HepG2 (cell line): ENCODE measurements around the gene TLX1. TPM values are rescaled to one million over a fixed set of nuclear protein-coding genes. Genes with fewer than 3 reads are reported as not detected.

Experiments used
- ATAC-seq: fragments of 200-7000 bp; cut with Tn5 transposase; 3 replicates; pipeline ENCODE4 v1.9.1; 2020; ENCODE audit warnings: mild to moderate bottlenecking, moderate library complexity
- BruUV-seq: library from RNA; stranded (reverse); fragments of 400-500 nt; replicated peaks from 2 replicates; lab custom pipeline; 2021; lab: Mats Ljungman, UMichigan
- CTCF ChIA-PET: fragments of 300-600 bp; formaldehyde crosslinking; extraction: SDS; loops from one replicate; lab custom pipeline; 2021; ENCODE audit warnings: low total read pairs, inconsistent platforms, low intra/inter-chr PET ratio; lab: Yijun Ruan, JAX
- POLR2A ChIA-PET: fragments of 350-600 bp; sonication (Branson Sonifier 250); formaldehyde crosslinking; loops from one replicate; lab custom pipeline; 2020; ENCODE audit warnings: antibody characterized with exemption, inconsistent platforms; lab: Yijun Ruan, JAX
- DNase-seq: peaks from one replicate; pipeline ENCODE4 v3.0.0-alpha.2; 2015; ENCODE audit warnings: low spot score
- FAIRE-seq: peaks from 3 replicates; lab custom pipeline; 2011; peaks lifted over from hg19 to GRCh38; lab: Jason Lieb, UNC
- H2AFZ ChIP-seq: one replicate; pipeline ENCODE4 v1.6.1; 2011; ENCODE audit warnings: low read length, inconsistent platforms
- H3K27ac ChIP-seq: fragments of 300-600 bp; 3 replicates; pipeline ENCODE4 v1.8.0; 2011; ENCODE audit warnings: mixed run types, mild to moderate bottlenecking, mixed read lengths, low read length, inconsistent platforms; ENCODE audit not compliant: insufficient read depth; ENCODE audit errors: extremely low read length
- H3K27me3 ChIP-seq, 2 experiments: fragments of 200-600 bp in 1 of 2; 2 replicates in 1 of 2; 3 replicates in 1 of 2; pipeline versions ENCODE4 v1.6.0 to v1.8.0; 2011; ENCODE audit warnings: low read length in 2 of 2, mild to moderate bottlenecking in 2 of 2, moderate library complexity in 2 of 2, inconsistent platforms in 1 of 2; ENCODE audit not compliant: insufficient read depth in 2 of 2, control insufficient read depth in 1 of 2
- H3K36me3 ChIP-seq, 2 experiments: fragments of 200-600 bp in 1 of 2; replicated peaks in 1 of 2; 2 replicates in 1 of 2; 3 replicates in 1 of 2; pipeline versions ENCODE4 v1.5.1 to v1.8.0; 2011; ENCODE audit warnings: low read length in 2 of 2, inconsistent platforms in 1 of 2; ENCODE audit not compliant: insufficient read depth in 2 of 2, control insufficient read depth in 1 of 2
- H3K4me1 ChIP-seq: 2 replicates; pipeline ENCODE4 v1.5.1; 2012; ENCODE audit warnings: low read length, inconsistent platforms; ENCODE audit not compliant: insufficient read depth
- H3K4me2 ChIP-seq: 2 replicates; pipeline ENCODE4 v1.6.0; 2011; ENCODE audit warnings: low read depth, low read length, inconsistent platforms
- H3K4me3 ChIP-seq, 3 experiments: fragments of 200-600 bp in 1 of 3; sonication (generic), shearing (Covaris generic) in 1 of 3; replicated peaks in 1 of 3; 2 replicates each; pipeline ENCODE4 v1.5.1; 2011 to 2016; ENCODE audit warnings: low read length in 3 of 3, inconsistent platforms in 2 of 3, low read depth in 2 of 3, mild to moderate bottlenecking in 2 of 3, control low read depth in 1 of 3, mixed read lengths in 1 of 3; ENCODE audit not compliant: insufficient read depth in 1 of 3
- H3K79me2 ChIP-seq: one replicate; pipeline ENCODE4 v1.6.1; 2011; ENCODE audit warnings: low read length, inconsistent platforms; ENCODE audit not compliant: insufficient read depth
- H3K9ac ChIP-seq: 2 replicates; pipeline ENCODE4 v1.6.0; 2011; ENCODE audit warnings: mild to moderate bottlenecking, low read depth, low read length, inconsistent platforms; ENCODE audit not compliant: insufficient read depth
- H3K9me3 ChIP-seq: 2 replicates; pipeline ENCODE4 v1.5.1; 2012; ENCODE audit warnings: mild to moderate bottlenecking, low read length
- H4K20me1 ChIP-seq: 2 replicates; pipeline ENCODE4 v1.6.0; 2011; ENCODE audit warnings: inconsistent platforms, mild to moderate bottlenecking, low read length, moderate library complexity; ENCODE audit not compliant: insufficient read depth
- FOXJ3 ChIP-seq: sonication (generic); formaldehyde crosslinking; IDR thresholded peaks from 2 replicates; pipeline ENCODE4 v1.4.0; 2020; ENCODE audit warnings: missing genetic modification reagents, mild to moderate bottlenecking, borderline replicate concordance
- KDM2A ChIP-seq: sonication (generic); formaldehyde crosslinking; IDR thresholded peaks from 2 replicates; pipeline ENCODE4 v1.4.0; 2020; ENCODE audit warnings: low read depth, missing genetic modification reagents, borderline replicate concordance
- KDM5B ChIP-seq: sonication (generic); formaldehyde crosslinking; IDR thresholded peaks from 2 replicates; pipeline ENCODE4 v1.4.0; 2020; ENCODE audit warnings: missing genetic modification reagents, mild to moderate bottlenecking, borderline replicate concordance
- LCORL ChIP-seq, 2 experiments: fragments of 450-650 bp in 1 of 2; sonication (generic) in 1 of 2; formaldehyde crosslinking in 1 of 2; IDR thresholded peaks; 2 replicates each; pipeline versions ENCODE4 v1.5.0 to v1.6.1; 2017 to 2020; ENCODE audit warnings: antibody characterized with exemption in 1 of 2, missing genetic modification reagents in 1 of 2
- MEF2D ChIP-seq: sonication (generic); formaldehyde crosslinking; IDR thresholded peaks from 2 replicates; pipeline ENCODE4 v1.5.1; 2020; ENCODE audit warnings: mild to moderate bottlenecking, missing genetic modification reagents
- PHF20 ChIP-seq: sonication (generic); formaldehyde crosslinking; IDR thresholded peaks from 2 replicates; pipeline ENCODE4 v1.5.0; 2020; ENCODE audit warnings: mild to moderate bottlenecking, missing genetic modification reagents
- RFX1 ChIP-seq: fragments of 450-650 bp; IDR thresholded peaks from 2 replicates; pipeline ENCODE4 v1.6.1; 2017
- SRSF1 ChIP-seq: fragments of 200-400 bp; formaldehyde crosslinking; optimal IDR thresholded peaks from 2 replicates; pipeline ENCODE3; 2017; ENCODE audit warnings: mild to moderate bottlenecking, low read depth, low read length, moderate library complexity
- ZNF235 ChIP-seq: sonication (generic); formaldehyde crosslinking; IDR thresholded peaks from 2 replicates; pipeline ENCODE4 v1.8.1; 2023; ENCODE audit warnings: mild to moderate bottlenecking, missing genetic modification reagents, borderline replicate concordance
- ZNF468 ChIP-seq: sonication (generic); formaldehyde crosslinking; IDR thresholded peaks from 2 replicates; pipeline ENCODE4 v1.8.0; 2022; ENCODE audit warnings: mild to moderate bottlenecking, moderate library complexity, missing genetic modification reagents
- ZNF672 ChIP-seq: sonication (generic); formaldehyde crosslinking; IDR thresholded peaks from 2 replicates; pipeline ENCODE4 v1.8.1; 2022; ENCODE audit warnings: missing genetic modification reagents
- ZNF780A ChIP-seq: sonication (generic); formaldehyde crosslinking; IDR thresholded peaks from 2 replicates; pipeline ENCODE4 v1.8.0; 2022; ENCODE audit warnings: mild to moderate bottlenecking, missing genetic modification reagents, moderate library complexity
- ZSCAN29 ChIP-seq: sonication (generic); formaldehyde crosslinking; conservative IDR thresholded peaks from 2 replicates; pipeline ENCODE4 v1.4.0; 2020; ENCODE audit warnings: mild to moderate bottlenecking, missing genetic modification reagents
- ZSCAN9 ChIP-seq: IDR thresholded peaks from 2 replicates; pipeline ENCODE4 v1.6.1; 2016; ENCODE audit warnings: borderline replicate concordance
- WGBS: methylation state at CpG from one replicate; pipeline ENCODE4 v1.1.6; 2017; ENCODE audit warnings: low lambda C conversion rate; 5-methylcytosine and 5-hydroxymethylcytosine counted together
- in situ Hi-C: cut with HindIII; loops from 2 replicates; pipeline ENCODE4 v1.10.0; 2017; ENCODE audit warnings: low pct_unique_long_range_greater_than_20kb; ENCODE audit not compliant: extremely low pct_ligation_motif_present
- intact Hi-C: fragments of 100-400 bp; cut with micrococcal nuclease; formaldehyde crosslinking; loops from one replicate; pipeline ENCODE4 v1.10.0; 2022; ENCODE audit not compliant: unreplicated experiment
- polyA plus RNA-seq, 8 experiments: library from polyadenylated mRNA; depleted of rRNA in 3 of 8; stranded (reverse) in 7 of 8; unstranded in 1 of 8; fragments of >200 nt; fragmentation: Illumina TruSeq in 4 of 8; extraction: Trizol in 4 of 8; gene quantifications; 2 replicates each; pipeline versions ENCODE4 v1.2.1 to v1.2.3, GENCODE V29; 2011 to 2016; ENCODE audit warnings: low read depth in 4 of 8, missing spikeins in 1 of 8, mixed read lengths in 1 of 8; ENCODE audit not compliant: insufficient read depth in 1 of 8
- total RNA-seq, 5 experiments: library from RNA; depleted of rRNA; stranded (reverse); fragments of >200 nt; fragmentation: Illumina TruSeq; extraction: Trizol; gene quantifications; 2 replicates each; pipeline ENCODE4 v1.2.3, GENCODE V29; 2016; ENCODE audit warnings: low read depth in 1 of 5
- TF ChIP-seq, protein P1 (sequence below): sonication (generic); formaldehyde crosslinking; IDR thresholded peaks from 2 replicates; pipeline ENCODE4 v1.4.0; 2020; ENCODE audit warnings: missing genetic modification reagents, mild to moderate bottlenecking, borderline replicate concordance
- TF ChIP-seq, protein P2 (sequence below), 2 experiments: fragments of 450-650 bp in 1 of 2; sonication (generic) in 1 of 2; formaldehyde crosslinking; IDR thresholded peaks; 2 replicates each; pipeline versions ENCODE4 v1.5.0 to v1.8.0; 2020 to 2022; ENCODE audit warnings: mild to moderate bottlenecking in 1 of 2, missing genetic modification reagents in 1 of 2
- TF ChIP-seq, protein P3 (sequence below): IDR thresholded peaks from 2 replicates; pipeline ENCODE4 v1.6.1; 2012; ENCODE audit warnings: low read length, improper control_type of control experiment
- TF ChIP-seq, protein P4 (sequence below): conservative IDR thresholded peaks from 2 replicates; pipeline ENCODE4 v1.6.1; 2018; ENCODE audit warnings: missing genetic modification reagents

TLX1 gene
- total and polyA plus RNA-seq, 2 of the 13 experiments (the other 11 are each of a cell fraction or from before 2014, with no cell fraction given), result 0.07 to 0.26 TPM

DNA sequence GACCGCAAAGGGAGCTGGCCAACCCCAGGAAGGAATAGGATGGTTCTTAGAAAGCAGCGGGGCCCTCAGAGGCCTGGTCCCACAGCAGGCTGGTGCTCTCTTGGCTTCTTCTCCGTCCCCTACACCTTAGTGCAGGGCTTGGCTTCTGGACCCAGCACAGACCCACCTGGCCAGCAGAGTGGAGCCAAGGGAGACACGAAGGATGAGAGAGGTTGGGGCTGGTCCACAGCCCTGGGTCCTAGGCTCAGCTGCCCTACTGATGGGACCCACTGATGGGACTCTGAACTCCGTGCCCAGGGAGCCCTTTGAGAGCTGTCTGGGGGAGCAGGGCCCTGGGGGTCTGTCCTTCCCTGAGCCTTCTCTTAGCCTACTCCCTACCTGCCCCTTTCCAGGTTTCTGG, 6.2 kb upstream of the TLX1 start:
- no peaks in the 10 kb centered on the region for H3K36me3 ChIP-seq
- TF ChIP-seq MEF2D (CRISPR knock-in tag) (no peak), ZNF468 (CRISPR knock-in tag) (no peak), ZSCAN29 (CRISPR knock-in tag) (no peak), ZNF235 (CRISPR knock-in tag) (no peak), ZNF672 (no peak), FOXJ3 (no peak), RFX1 (no peak), KDM5B (no peak), ZNF780A (CRISPR knock-in tag) (no peak), ZSCAN9 (CRISPR knock-in tag) (no peak), PHF20 (CRISPR knock-in tag) (no peak), KDM2A (CRISPR knock-in tag) (no peak), SRSF1 (no peak), LCORL (IDR thresholded peaks at IDR 0.05) (no peak), LCORL (CRISPR knock-in tag; IDR thresholded peaks at IDR 0.05) (no peak)
- TF ChIP-seq, protein P1, sequence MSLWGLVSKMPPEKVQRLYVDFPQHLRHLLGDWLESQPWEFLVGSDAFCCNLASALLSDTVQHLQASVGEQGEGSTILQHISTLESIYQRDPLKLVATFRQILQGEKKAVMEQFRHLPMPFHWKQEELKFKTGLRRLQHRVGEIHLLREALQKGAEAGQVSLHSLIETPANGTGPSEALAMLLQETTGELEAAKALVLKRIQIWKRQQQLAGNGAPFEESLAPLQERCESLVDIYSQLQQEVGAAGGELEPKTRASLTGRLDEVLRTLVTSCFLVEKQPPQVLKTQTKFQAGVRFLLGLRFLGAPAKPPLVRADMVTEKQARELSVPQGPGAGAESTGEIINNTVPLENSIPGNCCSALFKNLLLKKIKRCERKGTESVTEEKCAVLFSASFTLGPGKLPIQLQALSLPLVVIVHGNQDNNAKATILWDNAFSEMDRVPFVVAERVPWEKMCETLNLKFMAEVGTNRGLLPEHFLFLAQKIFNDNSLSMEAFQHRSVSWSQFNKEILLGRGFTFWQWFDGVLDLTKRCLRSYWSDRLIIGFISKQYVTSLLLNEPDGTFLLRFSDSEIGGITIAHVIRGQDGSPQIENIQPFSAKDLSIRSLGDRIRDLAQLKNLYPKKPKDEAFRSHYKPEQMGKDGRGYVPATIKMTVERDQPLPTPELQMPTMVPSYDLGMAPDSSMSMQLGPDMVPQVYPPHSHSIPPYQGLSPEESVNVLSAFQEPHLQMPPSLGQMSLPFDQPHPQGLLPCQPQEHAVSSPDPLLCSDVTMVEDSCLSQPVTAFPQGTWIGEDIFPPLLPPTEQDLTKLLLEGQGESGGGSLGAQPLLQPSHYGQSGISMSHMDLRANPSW, result no peak
- TF ChIP-seq, protein P2, sequence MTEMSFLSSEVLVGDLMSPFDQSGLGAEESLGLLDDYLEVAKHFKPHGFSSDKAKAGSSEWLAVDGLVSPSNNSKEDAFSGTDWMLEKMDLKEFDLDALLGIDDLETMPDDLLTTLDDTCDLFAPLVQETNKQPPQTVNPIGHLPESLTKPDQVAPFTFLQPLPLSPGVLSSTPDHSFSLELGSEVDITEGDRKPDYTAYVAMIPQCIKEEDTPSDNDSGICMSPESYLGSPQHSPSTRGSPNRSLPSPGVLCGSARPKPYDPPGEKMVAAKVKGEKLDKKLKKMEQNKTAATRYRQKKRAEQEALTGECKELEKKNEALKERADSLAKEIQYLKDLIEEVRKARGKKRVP (CRISPR knock-in tag; IDR thresholded peaks at IDR 0.05), result no peak
- TF ChIP-seq, protein P3, sequence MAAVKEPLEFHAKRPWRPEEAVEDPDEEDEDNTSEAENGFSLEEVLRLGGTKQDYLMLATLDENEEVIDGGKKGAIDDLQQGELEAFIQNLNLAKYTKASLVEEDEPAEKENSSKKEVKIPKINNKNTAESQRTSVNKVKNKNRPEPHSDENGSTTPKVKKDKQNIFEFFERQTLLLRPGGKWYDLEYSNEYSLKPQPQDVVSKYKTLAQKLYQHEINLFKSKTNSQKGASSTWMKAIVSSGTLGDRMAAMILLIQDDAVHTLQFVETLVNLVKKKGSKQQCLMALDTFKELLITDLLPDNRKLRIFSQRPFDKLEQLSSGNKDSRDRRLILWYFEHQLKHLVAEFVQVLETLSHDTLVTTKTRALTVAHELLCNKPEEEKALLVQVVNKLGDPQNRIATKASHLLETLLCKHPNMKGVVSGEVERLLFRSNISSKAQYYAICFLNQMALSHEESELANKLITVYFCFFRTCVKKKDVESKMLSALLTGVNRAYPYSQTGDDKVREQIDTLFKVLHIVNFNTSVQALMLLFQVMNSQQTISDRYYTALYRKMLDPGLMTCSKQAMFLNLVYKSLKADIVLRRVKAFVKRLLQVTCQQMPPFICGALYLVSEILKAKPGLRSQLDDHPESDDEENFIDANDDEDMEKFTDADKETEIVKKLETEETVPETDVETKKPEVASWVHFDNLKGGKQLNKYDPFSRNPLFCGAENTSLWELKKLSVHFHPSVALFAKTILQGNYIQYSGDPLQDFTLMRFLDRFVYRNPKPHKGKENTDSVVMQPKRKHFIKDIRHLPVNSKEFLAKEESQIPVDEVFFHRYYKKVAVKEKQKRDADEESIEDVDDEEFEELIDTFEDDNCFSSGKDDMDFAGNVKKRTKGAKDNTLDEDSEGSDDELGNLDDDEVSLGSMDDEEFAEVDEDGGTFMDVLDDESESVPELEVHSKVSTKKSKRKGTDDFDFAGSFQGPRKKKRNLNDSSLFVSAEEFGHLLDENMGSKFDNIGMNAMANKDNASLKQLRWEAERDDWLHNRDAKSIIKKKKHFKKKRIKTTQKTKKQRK, result no peak
- TF ChIP-seq, protein P4, sequence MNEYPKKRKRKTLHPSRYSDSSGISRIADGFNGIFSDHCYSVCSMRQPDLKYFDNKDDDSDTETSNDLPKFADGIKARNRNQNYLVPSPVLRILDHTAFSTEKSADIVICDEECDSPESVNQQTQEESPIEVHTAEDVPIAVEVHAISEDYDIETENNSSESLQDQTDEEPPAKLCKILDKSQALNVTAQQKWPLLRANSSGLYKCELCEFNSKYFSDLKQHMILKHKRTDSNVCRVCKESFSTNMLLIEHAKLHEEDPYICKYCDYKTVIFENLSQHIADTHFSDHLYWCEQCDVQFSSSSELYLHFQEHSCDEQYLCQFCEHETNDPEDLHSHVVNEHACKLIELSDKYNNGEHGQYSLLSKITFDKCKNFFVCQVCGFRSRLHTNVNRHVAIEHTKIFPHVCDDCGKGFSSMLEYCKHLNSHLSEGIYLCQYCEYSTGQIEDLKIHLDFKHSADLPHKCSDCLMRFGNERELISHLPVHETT (CRISPR knock-in tag), result no peak
- TF ChIP-seq, all 625 proteins: peak for 0
- DNase-seq, result no peak
- intact Hi-C loops (no loop called here), in situ Hi-C loops (no loop called here)
- peaks cover 15% of the 10 kb centered on the region for H3K4me1 ChIP-seq
- BruUV-seq, result no TSS peak
- H3K27ac ChIP-seq, result no peak overlapping the region
- ChIA-PET POLR2A (interaction anchor here (1.8 kb wide), 1 partner anchor 12 kb away, joined by 5 read pairs; no protein-coding TSS in a partner anchor), CTCF (no interaction called here)
- H3K9ac ChIP-seq, result no peak overlapping the region
- peaks cover 5 to 43% of the 10 kb centered on the region in 2 experiments; a peak in 4 of 5 replicates for H3K27me3 ChIP-seq
- H4K20me1 ChIP-seq, result no peaks in the 10 kb centered on the region
- H3K4me2 ChIP-seq, result no peak overlapping the region
- no peaks in the 10 kb centered on the region for H3K79me2 ChIP-seq
- 100% methylated on average over 1 of the region's 5 CpGs for WGBS
- no peak overlapping the region for H2AFZ ChIP-seq
- no peak for ATAC-seq
- no peaks in the 10 kb centered on the region for H3K9me3 ChIP-seq
- FAIRE-seq, result no peak
- no peak overlapping the region for H3K4me3 ChIP-seq
